ENCODE results near the gene RPL34.

RPL34 gene

GRCh38 chr4:108662629-108663028, 42.3 kb downstream of the RPL34 start:
- H3K4me3 ChIP-seq (ENCODE audit: low read length) = no peak overlapping the region
- H3K9me3 ChIP-seq (ENCODE audit: control insufficient read depth, insufficient read depth, low read length) = no peaks in the 10 kb centered on the region
- no peak overlapping the region for H3K27ac ChIP-seq (ENCODE audit: low read depth, low read length)
- H3K36me3 ChIP-seq (ENCODE audit: control insufficient read depth, low read length) = peaks cover 57% of the 10 kb centered on the region
- H3K4me1 ChIP-seq (ENCODE audit: control insufficient read depth, low read length) = no peaks in the 10 kb centered on the region
- TF ChIP-seq CTCF (IDR thresholded peaks at IDR 0.05; ENCODE audit: low read depth, low read length, poor library complexity, severe bottlenecking) = no peak
- TF ChIP-seq EZH2phosphoT487 (IDR thresholded peaks at IDR 0.05; ENCODE audit: borderline replicate concordance, low read length) = no peak
- H3F3A ChIP-seq (ENCODE audit: control insufficient read depth, insufficient read depth) = no peaks in the 10 kb centered on the region
- H4K20me1 ChIP-seq (ENCODE audit: control insufficient read depth, insufficient read depth, low read depth, low read length) = no peaks in the 10 kb centered on the region
- H3K79me2 ChIP-seq (ENCODE audit: control insufficient read depth, low read length) = no peaks in the 10 kb centered on the region
- no peak overlapping the region for H3K4me2 ChIP-seq (ENCODE audit: low read length)
- H3K27me3 ChIP-seq (ENCODE audit: control insufficient read depth, low read length) = no peaks in the 10 kb centered on the region
- H3K9me2 ChIP-seq (replicated peaks; ENCODE audit: control insufficient read depth, low read length) = no peaks in the 10 kb centered on the region

- H3F3A ChIP-seq (ENCODE audit: control insufficient read depth, insufficient read depth) = no peaks in the 10 kb centered on the region
- H4K20me1 ChIP-seq (ENCODE audit: control insufficient read depth, insufficient read depth, low read depth, low read length) = no peaks in the 10 kb centered on the region
- H3K79me2 ChIP-seq (ENCODE audit: control insufficient read depth, low read length) = no peaks in the 10 kb centered on the region
- H3K9me2 ChIP-seq (replicated peaks; ENCODE audit: control insufficient read depth, low read length) = no peaks in the 10 kb centered on the region
- H3K4me3 ChIP-seq (ENCODE audit: low read length) = no peak overlapping the region
- H3K36me3 ChIP-seq (ENCODE audit: control insufficient read depth, low read length) = peaks cover 18% of the 10 kb centered on the region
- H3K27me3 ChIP-seq (ENCODE audit: control insufficient read depth, low read length) = no peaks in the 10 kb centered on the region
- no peak overlapping the region for H3K27ac ChIP-seq (ENCODE audit: low read depth, low read length)
- no peak overlapping the region for H3K4me2 ChIP-seq (ENCODE audit: low read length)
- no peaks in the 10 kb centered on the region for H3K4me1 ChIP-seq (ENCODE audit: control insufficient read depth, low read length)
- H3K9me3 ChIP-seq (ENCODE audit: control insufficient read depth, insufficient read depth, low read length) = no peaks in the 10 kb centered on the region
- TF ChIP-seq EZH2phosphoT487 (IDR thresholded peaks at IDR 0.05; ENCODE audit: borderline replicate concordance, low read length) = no peak
- TF ChIP-seq CTCF (IDR thresholded peaks at IDR 0.05; ENCODE audit: low read depth, low read length, poor library complexity, severe bottlenecking) = no peak
These were observed 54.1 kb downstream of the RPL34 start for GRCh38 chr4:108674356-108674977.
